DMS 273 treated with DMSO at 0.1 percent for 48 hours (cell line): ENCODE data around the gene DGKE.

Source experiments
- DNase-seq: peaks from one replicate; lab custom pipeline; 2025; lab: John Stamatoyannopoulos, UW

The DGKE gene

DNA sequence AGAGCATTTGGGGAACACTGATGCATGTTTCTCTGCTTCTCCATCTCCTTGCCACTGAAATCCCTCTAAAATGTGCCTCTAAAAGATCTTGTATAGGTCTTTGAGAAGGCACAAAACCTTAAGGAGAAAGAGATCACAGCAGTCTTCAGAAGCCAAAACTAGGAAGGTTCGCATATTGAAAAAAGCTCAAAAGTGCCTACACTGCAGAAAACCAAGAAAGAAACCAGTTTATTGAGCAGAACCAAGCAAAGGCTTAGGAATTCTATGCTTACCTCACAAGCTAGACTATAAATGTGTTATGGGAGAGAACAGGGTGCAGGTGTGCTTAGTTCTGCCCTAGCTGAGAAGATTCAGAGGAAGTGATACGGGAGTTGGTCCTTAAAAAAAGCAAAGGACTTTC lies 16.6 kb downstream of the DGKE start:
- no peak for DNase-seq

DNA sequence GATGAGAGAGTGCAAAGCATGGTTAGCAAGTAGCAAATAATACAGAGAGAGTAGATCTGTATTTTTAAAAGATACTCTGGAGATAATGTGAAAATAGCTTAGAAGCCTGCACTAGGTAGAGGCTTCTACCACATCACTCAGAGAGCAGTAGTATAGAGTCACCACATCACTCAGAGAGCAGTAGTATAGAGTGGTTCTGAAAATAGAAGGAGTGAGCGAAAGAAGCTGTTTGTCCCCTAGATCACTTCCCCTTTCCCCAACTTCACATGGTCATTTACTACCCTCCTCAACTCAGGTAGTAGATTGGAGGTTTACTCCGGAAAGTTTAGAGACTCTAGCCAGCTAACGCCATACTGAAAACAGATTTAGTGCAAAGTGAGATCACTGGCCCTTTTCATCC lies 17.1 kb downstream of the DGKE start:
- no peak for DNase-seq

DNA sequence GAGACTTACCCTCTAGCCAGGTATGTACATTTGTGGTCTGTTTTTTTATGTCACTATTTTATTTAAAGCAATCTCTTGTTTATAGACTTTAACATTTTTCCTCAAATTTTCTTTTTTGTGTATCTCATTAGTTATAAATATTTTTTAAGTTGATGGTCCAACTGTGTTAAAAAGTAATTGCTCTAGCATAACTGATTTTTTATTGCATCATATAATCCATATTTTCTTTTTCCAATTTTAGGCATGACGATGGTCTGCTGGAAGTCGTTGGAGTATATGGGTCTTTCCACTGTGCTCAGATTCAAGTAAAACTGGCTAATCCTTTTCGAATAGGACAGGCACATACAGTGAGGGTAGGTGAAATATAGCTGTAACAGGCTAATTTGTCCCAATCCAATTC lies 27.9 kb downstream of the DGKE start:
- DNase-seq = no peak

DNA sequence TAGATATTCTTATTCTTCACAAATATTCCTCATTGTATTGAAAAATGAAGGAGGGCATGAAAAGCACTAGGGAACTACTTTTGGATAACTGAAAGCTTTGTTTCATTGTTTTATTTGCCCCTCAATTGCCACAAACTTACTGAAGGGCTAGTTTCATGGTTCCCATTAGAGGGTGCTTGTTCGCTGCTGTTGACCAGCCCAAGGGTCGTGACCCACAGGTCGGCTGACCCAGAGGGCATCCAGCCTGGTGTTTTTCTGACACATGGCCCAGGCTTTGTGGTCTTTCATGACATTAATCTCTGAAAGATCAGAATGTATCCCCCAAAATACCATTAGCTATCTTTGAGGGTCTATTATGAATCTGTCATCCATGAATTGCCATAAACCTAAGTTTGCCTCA lies 30.0 kb downstream of the DGKE start:
- no peak for DNase-seq

DNA sequence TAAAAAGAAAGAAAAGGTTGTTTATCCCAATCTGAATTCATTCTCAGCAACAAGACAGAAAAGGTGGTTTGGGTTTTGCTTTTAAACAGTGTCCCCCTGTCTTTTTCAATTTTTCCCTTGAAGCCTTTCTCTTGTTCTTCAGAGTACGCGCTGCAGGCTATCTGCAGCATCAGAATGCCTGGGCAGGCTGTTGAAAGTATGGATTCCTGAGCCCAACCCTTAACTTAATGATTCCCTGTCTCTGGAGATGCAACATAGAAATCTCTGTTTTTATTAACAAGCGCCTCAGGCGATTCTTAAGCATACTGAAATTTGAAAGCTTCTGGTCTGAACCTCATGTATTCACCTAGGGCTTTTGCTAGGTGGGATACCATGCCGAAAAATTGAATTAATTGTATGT lies 32.1 kb downstream of the DGKE start:
- DNase-seq = no peak

DNA sequence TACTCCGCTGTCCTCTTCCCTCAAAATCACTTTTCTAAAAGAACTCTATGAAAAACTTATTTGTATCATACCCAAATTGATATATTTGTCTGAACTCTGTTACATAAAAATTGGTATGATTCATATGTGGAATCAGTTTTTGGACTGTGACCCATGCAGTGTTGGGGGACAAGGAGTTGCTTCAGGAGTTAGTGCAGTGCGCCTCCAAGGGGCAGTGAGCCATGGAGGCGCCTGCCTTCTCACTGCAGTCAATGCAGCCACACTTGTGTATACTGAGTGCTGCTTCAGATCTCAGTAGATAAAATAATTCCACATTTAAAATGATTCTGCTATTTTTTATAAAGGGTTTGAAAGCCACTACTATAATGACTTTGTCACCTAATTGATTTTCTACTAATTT lies 32.5 kb downstream of the DGKE start:
- DNase-seq = no peak

DNA sequence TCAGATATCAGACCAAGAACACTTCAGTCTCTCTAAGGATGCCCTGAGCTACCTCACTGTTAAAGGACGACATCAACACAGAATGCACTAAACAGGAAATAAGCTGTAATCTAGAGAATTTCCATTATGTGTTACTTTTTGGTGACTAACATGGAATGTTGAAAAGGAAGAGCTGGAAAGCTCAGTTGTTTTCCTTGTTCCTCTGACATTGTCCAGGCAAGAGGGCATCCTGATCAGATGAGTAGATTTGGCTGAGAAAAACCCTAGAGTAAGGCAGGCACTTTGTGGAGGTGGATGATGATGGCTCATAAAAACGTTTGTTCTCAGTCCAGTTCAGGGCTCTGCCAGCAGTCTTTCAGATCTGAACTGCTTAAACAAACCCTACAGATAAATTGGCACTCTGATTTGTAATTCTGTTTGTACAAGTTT lies 34.0 kb downstream of the DGKE start:
- no peak for DNase-seq

DNA sequence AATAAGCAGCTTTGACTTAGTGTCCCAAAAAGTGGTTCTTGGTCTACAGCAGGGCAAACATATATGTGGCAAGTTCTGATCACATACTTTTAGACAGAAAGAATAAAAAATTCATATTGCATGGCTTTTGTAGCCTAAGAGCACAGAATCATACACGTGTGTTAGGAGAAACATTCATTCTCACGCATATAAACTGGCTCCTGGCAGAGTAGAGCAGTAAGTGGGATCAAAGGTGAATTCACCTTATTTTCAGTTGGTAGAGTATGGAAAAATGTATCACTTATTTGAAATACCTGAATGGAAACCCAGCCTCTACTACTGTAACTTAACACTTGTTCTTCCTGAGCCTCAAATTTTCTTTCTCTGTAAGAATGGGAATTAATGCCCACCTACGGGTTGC lies 34.8 kb downstream of the DGKE start:
- no peak for DNase-seq

DNA sequence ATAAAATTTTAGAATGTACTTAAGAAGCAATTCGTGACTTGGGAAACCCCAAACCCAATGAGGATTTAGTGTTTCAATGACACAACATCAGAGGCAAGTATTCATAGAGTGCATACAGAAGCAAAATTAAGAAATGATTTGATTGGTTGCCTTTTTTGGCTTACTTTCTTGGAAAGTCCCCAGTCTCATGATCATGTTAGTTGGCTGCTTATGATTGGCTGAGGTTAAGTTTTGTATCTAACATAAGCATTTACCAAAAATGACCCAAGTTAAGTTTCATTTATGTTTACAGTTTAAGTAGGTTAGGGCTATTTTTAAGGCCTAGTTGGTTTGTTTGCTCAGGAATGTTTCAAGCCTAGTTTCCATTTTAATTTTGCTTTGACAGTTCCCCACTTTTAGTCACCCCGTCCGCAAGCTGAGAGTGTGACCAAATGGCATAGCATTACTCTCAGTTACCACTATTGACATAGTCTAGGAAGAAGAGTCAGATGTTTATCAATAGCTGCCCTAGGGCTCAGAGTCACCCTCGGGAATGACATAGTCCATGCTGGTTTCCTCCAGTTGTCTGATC lies 36.2 kb downstream of the DGKE start:
- no peak for DNase-seq

DNA sequence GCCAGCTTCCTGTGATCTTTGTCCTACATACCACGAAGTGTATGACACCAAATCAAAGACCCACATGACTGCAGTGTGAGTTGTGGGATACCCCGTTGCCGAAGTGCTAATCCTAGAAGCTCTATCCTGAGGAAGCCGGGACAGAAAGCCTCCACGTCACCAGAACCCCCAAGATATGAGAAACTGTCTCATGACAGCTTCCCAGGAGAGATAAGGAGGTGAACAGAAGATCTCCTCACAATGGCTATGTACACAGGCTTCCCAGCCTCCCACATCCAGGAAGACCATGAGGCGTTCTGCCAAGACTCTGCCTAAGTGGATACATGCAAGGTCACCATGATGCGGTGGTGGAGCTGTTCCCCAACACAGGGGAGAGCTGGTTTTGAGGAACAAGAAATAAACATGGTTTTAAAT lies 42.8 kb downstream of the DGKE start:
- no peak for DNase-seq

DNA sequence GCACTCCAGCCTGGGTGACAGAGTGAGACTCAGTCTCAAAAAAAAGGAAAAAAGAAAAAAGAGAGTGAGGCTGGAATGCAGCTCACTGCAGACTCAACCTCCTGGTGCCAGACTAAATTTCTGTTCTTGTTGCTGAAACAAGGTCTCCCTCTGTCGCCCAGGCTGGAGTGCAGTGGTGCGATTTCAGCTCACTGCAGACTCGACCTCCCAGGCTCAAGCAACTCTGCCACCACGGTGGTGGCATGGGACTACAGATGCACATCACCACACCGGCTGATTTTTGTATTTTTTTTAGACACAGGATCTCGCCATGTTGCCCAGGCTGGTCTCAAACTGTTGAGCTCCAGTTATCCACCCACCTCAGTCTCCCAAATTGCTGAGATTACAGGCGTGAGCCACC lies 45.3 kb downstream of the DGKE start:
- no peak for DNase-seq

DNA sequence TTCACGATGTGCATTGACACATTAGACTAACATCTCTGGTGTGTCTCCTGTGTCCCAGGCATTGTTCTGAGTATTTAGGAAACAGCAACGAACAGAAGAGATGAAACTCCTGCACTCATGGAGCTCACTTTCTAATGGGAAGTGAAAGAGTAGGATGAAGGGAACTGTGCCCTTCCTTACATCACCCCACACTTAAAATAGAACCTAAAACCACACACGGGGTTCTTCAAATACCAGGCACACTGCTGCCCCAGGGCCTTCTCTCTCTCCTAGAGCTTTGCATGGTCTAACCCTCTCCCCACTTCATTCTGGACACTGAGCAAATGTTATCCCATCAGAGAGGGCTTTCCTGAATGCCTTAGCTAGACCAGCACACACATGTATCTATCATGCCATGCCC lies 46.2 kb downstream of the DGKE start:
- no peak for DNase-seq

DNA sequence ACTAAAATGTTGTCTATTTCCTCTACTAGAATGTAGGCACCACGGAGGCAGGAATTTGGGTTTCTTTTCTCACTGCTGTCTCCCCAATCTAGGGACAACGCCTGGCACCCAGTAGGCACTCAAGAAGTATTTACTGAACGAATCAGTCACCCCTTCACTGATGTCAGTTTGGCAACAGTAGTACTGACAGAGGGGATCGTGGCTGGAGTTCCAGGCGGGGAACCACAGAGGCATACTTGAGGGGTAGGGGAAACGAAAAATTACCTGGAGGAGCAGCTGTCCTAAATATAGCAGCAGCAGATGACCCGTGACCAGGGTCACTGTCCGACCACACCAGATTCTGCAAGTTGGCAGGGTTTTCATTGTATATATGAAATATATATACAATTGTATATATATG lies 46.6 kb downstream of the DGKE start:
- no peak for DNase-seq

DNA sequence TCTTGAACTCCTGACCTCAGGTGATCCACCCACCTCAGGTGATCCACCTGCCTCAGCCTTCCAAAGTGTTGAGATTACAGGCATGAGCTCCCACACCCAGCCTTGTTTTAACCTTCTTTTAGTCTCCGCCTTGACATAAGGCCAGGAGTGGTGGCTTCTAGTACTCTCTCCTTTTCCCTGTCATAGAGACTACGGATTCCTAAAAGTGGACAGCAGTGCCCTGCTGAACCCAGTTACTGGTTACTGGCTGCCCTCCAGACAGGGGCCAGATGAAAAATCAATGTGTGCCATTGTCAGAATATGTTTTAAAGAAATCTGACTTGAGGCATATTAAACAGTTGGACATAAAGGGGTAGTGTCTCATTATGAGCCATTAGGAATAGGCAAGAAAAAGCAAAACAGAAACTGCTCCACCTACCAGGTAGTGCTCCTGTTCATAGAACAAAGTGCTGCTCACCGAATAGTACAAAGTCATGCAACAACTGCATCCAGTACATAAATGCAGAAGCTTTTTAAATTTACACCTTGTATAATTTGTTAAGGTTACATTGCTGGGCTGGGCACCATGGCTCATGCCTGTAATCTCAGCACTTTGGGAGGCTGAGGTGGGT lies 47.8 kb downstream of the DGKE start:
- no peak for DNase-seq

DNA sequence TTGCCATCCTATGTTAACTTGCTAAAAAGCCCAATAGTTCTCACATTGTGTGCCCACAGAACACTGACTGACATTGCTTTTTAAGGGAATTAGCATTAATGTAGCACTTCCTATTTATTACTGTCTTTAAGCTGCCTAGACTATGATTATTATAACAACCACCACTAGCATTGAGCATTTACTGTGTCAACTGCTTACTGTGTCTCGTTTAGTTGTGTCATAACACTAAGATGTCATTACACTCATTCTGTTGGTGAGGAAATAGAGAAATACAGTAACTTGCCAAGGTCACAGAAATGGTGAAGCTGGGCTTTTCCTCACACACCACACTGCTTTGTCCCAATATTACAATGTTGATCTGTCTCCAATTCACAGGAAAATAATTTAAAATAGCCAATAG lies 49.7 kb downstream of the DGKE start:
- no peak for DNase-seq

DNA sequence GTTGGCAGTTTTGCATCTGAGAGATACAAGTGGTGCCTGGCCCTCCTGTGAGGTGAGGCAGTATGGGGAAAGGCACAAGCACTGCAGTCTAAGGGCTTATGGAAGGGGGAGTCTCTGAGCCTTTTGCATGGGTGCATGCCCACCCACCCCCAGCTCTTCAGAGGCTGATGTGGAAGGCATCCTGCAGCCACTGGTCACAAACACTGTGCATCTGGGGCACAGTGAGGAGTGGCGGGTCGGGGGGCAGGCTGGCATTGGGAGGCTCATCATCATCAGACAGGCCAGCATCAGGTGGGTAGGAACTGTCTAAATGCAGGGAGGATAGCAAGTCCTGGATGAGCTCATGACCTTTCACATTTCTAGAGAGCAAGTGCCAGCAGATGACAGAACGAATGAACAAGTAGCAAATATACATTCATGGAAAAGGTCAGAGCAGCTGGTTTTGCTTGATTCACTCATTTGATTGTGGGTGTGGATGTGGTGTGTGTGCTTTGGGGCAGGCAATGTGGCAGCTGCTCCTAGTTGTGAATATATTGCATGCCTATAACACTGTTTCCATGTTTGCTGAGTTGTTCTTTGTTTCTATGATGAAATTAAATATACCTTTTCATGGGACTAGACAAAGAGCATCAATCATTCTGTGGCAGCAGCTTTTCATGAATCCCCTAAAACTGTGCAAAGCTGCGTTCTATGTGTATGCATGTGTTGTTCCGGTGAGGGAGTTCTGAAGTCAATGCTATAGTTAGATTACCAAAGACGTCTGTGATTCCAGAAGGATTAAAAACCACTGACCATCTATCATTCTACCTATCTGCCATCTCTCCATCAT lies 50.7 kb downstream of the DGKE start:
- DNase-seq = no peak

DNA sequence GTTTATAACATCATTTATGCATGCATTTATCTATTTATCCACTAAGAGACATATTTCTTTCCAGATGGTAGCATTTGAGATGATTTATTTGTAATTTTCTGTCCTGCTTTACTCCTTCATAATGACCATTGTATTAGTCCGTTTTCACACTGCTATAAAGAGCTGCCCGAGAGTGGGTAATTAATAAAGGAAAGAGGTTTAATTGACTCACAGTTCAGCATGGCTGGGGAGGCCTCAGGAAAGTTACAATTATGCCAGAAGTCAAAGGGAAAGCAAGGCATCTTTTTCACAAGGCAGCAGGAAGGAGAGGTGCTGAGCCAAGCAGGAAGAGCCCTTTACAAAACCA lies 51.3 kb downstream of the DGKE start:
- DNase-seq = no peak

DNA sequence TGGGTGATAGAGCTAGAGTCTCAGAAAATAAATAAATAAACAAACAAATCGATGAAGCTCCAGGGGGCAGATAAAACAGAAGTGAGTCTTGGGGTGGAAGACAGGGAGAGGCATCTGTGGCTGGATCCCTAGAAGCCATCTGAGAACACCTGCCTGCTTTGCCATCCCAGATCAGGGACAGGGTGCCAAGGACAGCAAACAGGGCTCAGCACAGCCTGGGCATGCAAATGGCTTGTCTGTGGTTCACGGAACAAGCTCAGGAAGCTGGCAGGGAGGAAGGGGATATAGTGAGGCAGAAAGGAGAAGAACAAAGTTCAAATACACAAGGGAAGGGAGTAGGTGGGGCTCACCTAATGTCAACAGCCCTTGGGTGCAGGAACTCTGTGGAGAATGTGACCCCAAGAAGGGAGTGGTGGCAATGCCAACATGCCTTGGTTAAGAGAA lies 52.4 kb downstream of the DGKE start:
- DNase-seq = no peak

DNA sequence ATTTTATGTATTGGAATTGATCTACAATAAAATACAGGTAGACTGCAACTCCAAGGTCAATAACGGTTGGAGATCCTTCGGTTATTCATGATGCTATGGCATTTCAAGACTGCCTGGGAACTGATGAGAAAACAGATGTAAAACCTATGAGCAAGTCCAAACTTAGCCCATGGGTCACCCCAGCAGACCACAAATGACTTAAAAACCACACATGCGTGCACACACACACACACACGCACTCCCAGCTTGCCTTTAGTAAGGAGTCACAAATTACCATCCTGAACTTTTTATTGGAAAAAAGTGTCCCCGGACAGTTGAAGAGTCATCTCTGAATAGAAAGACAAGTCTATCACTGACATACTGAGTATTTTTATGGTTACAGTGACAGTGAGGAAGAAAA lies 53.2 kb downstream of the DGKE start:
- no peak for DNase-seq

DNA sequence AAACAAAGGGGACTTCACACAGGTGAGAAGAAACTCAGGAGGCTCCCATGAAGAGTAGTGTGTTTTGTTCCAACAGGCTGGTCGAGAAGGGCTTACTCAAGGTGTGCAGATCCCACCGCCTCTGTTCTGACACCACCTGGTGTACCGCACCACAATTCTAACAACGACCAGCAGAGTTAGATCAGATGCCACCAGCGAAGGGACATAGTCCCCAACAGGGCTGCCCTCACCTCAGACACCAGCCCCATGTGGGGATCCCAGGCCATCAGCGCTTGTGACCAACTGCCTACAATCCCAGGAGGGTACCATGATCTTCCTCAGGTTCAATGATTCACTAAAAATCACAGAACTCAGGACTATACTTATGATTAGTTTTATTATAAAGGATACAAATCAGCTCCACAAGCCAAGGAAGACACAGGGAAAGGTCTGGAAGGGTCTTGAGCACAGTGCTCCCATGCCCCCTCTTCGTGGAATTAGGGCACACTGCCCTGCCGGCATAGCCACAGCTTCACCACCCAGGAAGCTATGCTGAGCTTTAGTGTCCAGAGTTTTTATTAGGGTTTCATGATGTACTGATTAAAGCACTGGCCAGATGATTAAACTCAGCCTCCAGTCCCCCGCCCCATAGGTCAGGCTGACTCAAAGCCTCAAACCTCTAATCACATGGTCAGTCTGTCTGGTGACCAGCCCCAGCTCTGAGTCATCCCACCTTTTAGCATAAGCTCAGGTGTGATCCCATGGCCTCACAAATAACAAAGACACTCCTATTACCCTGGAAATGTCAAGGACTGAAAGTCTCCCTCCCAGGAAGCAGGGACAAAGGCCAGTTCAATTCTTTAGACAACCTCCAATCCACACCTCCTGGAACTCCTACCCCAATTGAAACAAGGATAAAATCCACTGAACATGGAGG lies 53.9 kb downstream of the DGKE start:
- DNase-seq = no peak

DNA sequence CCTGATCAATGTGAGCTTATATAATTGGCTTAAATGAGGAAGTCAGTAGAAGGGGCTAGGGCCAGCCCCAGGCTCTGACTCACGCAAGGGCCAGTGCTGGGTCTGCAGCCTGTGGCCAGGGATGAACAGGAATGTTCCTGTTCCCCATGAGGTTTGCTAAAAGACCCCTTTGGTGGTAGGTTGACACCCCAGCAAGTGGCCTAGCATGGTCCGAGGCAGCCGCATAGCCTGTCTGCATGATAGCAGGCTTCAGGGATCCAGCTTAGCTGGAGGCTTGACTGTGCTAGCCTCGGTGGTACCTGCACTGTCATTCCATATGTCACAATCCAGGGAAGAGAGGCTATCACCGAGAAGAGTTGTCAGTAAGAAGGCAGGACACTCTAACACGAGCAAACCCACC lies 56.4 kb downstream of the DGKE start:
- DNase-seq = no peak

DNA sequence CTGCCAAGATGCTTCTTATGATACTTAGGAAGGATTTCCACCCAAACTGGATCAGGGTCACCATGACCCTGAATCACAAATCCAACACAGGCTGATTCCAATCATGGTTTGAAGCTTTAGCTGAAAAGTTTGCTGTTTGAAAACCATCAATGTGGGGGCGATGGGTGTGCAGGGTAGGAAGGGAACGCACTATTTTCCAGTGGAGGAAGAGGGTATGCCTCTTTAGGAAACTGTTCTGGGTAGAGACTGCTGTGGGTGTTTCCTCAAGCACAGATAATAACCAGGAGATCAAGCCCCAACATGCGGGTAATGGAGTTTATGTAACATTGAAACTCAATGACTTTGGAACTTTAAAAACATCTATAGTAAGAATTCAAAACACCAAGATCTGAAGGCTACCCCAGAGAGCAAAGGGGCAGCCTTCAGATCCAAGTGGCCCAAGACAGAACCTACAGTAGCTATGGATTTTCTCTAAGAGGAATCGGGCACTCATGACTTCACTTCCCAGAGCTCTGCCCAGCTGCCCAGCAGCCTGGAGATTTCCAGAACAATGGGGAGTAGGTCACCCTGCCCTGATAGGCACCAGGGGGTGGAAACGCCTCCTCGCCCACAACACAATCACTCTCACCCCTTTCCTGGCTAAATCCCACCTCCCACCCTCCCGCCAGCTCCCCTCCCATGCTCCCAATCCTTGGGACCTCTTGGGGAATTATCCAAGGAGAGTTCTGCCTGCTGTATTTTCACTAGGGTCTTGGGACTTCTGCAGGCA lies 57.1 kb downstream of the DGKE start:
- no peak for DNase-seq
